Neural cell (in vitro differentiated cells): ENCODE data around the gene RELA. TPM values are rescaled to one million over a fixed set of nuclear protein-coding genes. Genes with fewer than 3 reads are reported as not detected.

Experiments used
- H2AFZ ChIP-seq: fragments of 200-600, 300-800 bp; sonication (generic), shearing (Covaris generic); 2 replicates; pipeline ENCODE4 v1.6.0; 2014; ENCODE audit warnings: low read depth, mild to moderate bottlenecking, antibody characterized with exemption, low read length, moderate library complexity
- H3F3A ChIP-seq: fragments of 200-600 bp; shearing (Covaris generic); 2 replicates; pipeline ENCODE4 v1.6.1; 2016; ENCODE audit warnings: mild to moderate bottlenecking, moderate library complexity, mixed read lengths, antibody characterized with exemption, low read length; ENCODE audit not compliant: insufficient read depth, poor library complexity, severe bottlenecking
- H3K27ac ChIP-seq: fragments of 200-600, 300-800 bp; sonication (generic), shearing (Covaris generic); 2 replicates; pipeline ENCODE4 v1.5.1; 2014; ENCODE audit warnings: mild to moderate bottlenecking, low read length, moderate library complexity
- H3K27me3 ChIP-seq: fragments of 300-800, 200-600 bp; sonication (generic), shearing (Covaris generic); 2 replicates; pipeline ENCODE4 v1.6.0; 2014; ENCODE audit warnings: mild to moderate bottlenecking, low read depth, low read length, moderate library complexity; ENCODE audit not compliant: insufficient read depth
- H3K36me3 ChIP-seq: fragments of 300-800, 200-600 bp; sonication (generic), shearing (Covaris generic); 2 replicates; pipeline ENCODE4 v1.5.1; 2014; ENCODE audit warnings: mild to moderate bottlenecking, antibody characterized with exemption, low read length, moderate library complexity; ENCODE audit not compliant: insufficient read depth
- H3K4me2 ChIP-seq: fragments of 300-800, 200-600 bp; sonication (generic), shearing (Covaris generic); 2 replicates; pipeline ENCODE4 v1.6.0; 2014; ENCODE audit warnings: mild to moderate bottlenecking, low read length
- H3K4me3 ChIP-seq: fragments of 300-800, 200-600 bp; sonication (generic), shearing (Covaris generic); 2 replicates; pipeline ENCODE4 v1.5.1; 2014; ENCODE audit warnings: mild to moderate bottlenecking, low read length, moderate library complexity
- H3K79me2 ChIP-seq: fragments of 200-600 bp; shearing (Covaris generic); replicated peaks from 2 replicates; pipeline ENCODE4 v1.6.0; 2014; ENCODE audit warnings: mild to moderate bottlenecking, low read length, moderate library complexity; ENCODE audit not compliant: insufficient read depth
- H3K9ac ChIP-seq: fragments of 300-800, 200-600 bp; sonication (generic), shearing (Covaris generic); 2 replicates; pipeline ENCODE4 v1.6.1; 2016; ENCODE audit warnings: mild to moderate bottlenecking, low read length, mixed read lengths
- H3K9me2 ChIP-seq: fragments of 200-600 bp; shearing (Covaris generic); 2 replicates; pipeline ENCODE4 v1.6.1; 2016; ENCODE audit warnings: mild to moderate bottlenecking, low read length, mixed read lengths; ENCODE audit not compliant: insufficient read depth
- H3K9me3 ChIP-seq: fragments of 200-600, 300-800 bp; sonication (generic), shearing (Covaris generic); 2 replicates; pipeline ENCODE4 v1.6.1; 2016; ENCODE audit warnings: mild to moderate bottlenecking, mixed run types, low read length, moderate library complexity, mixed read lengths
- H4K20me1 ChIP-seq: fragments of 200-600 bp; shearing (Covaris generic); 2 replicates; pipeline ENCODE4 v1.6.1; 2016; ENCODE audit warnings: mild to moderate bottlenecking, mixed run types; ENCODE audit not compliant: insufficient read depth
- CTCF ChIP-seq: fragments of 450-650 bp; IDR thresholded peaks from 2 replicates; pipeline ENCODE4 v1.5.1; 2014; ENCODE audit warnings: antibody characterized with exemption, mild to moderate bottlenecking, moderate library complexity; ENCODE audit not compliant: poor library complexity, severe bottlenecking
- EP300 ChIP-seq: fragments of 450-650 bp; conservative IDR thresholded peaks from 2 replicates; pipeline ENCODE4 v1.6.1; 2014; ENCODE audit warnings: antibody characterized with exemption, mild to moderate bottlenecking, moderate library complexity; ENCODE audit not compliant: poor library complexity, severe bottlenecking
- EZH2 ChIP-seq: fragments of 200-600, 300-800 bp; shearing (Covaris generic), sonication (generic); IDR thresholded peaks from 2 replicates; pipeline ENCODE4 v1.6.1; 2014; ENCODE audit warnings: antibody characterized with exemption, low read length, borderline replicate concordance, mild to moderate bottlenecking; ENCODE audit not compliant: insufficient read depth, poor library complexity, severe bottlenecking
- MXI1 ChIP-seq: fragments of 450-650 bp; conservative IDR thresholded peaks from 2 replicates; pipeline ENCODE4 v1.6.1; 2014; ENCODE audit warnings: antibody characterized with exemption, mild to moderate bottlenecking; ENCODE audit not compliant: poor library complexity, severe bottlenecking
- POLR2AphosphoS5 ChIP-seq: IDR thresholded peaks from 2 replicates; pipeline ENCODE4 v1.6.1; 2012
- RAD21 ChIP-seq: fragments of 450-650 bp; conservative IDR thresholded peaks from 2 replicates; pipeline ENCODE4 v1.6.1; 2014; ENCODE audit warnings: antibody characterized with exemption, mild to moderate bottlenecking, moderate library complexity
- REST ChIP-seq: IDR thresholded peaks from 2 replicates; pipeline ENCODE4 v1.6.1; 2012; ENCODE audit warnings: borderline replicate concordance
- SMC3 ChIP-seq: fragments of 450-650 bp; conservative IDR thresholded peaks from 2 replicates; pipeline ENCODE4 v1.6.1; 2014; ENCODE audit warnings: antibody characterized with exemption, mild to moderate bottlenecking, moderate library complexity; ENCODE audit not compliant: poor library complexity
- TAF1 ChIP-seq: IDR thresholded peaks from 2 replicates; pipeline ENCODE4 v1.6.1; 2012; ENCODE audit warnings: low read depth
- polyA plus RNA-seq: library from polyadenylated mRNA; depleted of rRNA; stranded (reverse); fragments of >200 nt; gene quantifications from 2 replicates; pipeline ENCODE4 v1.2.3, GENCODE V29; 2014

The RELA gene
- polyA plus RNA-seq, 1 donor from 2014 or later, result 19.3 TPM

GRCh38 chr11:65642014-65642671 lies 20.6 kb downstream of the RELA start:
- peaks cover 4% of the 10 kb centered on the region for H3K27me3 ChIP-seq
- H3K79me2 ChIP-seq, result no peaks in the 10 kb centered on the region
- H3K4me2 ChIP-seq, result no peak overlapping the region
- no peaks in the 10 kb centered on the region for H3K9me2 ChIP-seq
- H4K20me1 ChIP-seq, result no peaks in the 10 kb centered on the region
- H3K36me3 ChIP-seq, result no peaks in the 10 kb centered on the region
- no peaks in the 10 kb centered on the region for H3K9me3 ChIP-seq
- no peaks in the 10 kb centered on the region for H3F3A ChIP-seq
- H3K9ac ChIP-seq, result no peak overlapping the region
- no peak overlapping the region for H3K27ac ChIP-seq
- no peak for TF ChIP-seq POLR2AphosphoS5
- no peak for TF ChIP-seq SMC3
- no peak for TF ChIP-seq MXI1
- TF ChIP-seq EZH2, result no peak
- TF ChIP-seq RAD21, result no peak
- TF ChIP-seq TAF1, result no peak
- no peak for TF ChIP-seq REST
- no peak for TF ChIP-seq EP300
- TF ChIP-seq CTCF, result no peak
- H3K4me3 ChIP-seq, result no peak overlapping the region
- H2AFZ ChIP-seq, result no peak overlapping the region

- Histone ChIP-seq H3K9me3 (no peaks in the 10 kb centered on the region), H3F3A (no peaks in the 10 kb centered on the region), H3K79me2 (no peaks in the 10 kb centered on the region), H3K27ac (no peak overlapping the region), H3K9ac (no peak overlapping the region), H3K4me2 (no peak overlapping the region), H4K20me1 (no peaks in the 10 kb centered on the region), H3K27me3 (no peaks in the 10 kb centered on the region), H2AFZ (no peak overlapping the region), H3K4me3 (no peak overlapping the region), H3K36me3 (no peaks in the 10 kb centered on the region), H3K9me2 (no peaks in the 10 kb centered on the region)
- TF ChIP-seq EP300 (no peak), CTCF (no peak), REST (no peak), EZH2 (no peak), RAD21 (no peak), TAF1 (no peak), MXI1 (no peak), POLR2AphosphoS5 (no peak), SMC3 (no peak)
Measured at GRCh38 chr11:65641297-65642013, 21.3 kb downstream of the RELA start.
